ENCODE measurements around the gene NFKBIZ. TPM values are rescaled to one million over a fixed set of nuclear protein-coding genes. Genes with fewer than 3 reads are reported as not detected.

Gene NFKBIZ
- total and polyA plus RNA-seq, 11 donors: 5.6 to 44.8 (median 9.9) TPM

DNA sequence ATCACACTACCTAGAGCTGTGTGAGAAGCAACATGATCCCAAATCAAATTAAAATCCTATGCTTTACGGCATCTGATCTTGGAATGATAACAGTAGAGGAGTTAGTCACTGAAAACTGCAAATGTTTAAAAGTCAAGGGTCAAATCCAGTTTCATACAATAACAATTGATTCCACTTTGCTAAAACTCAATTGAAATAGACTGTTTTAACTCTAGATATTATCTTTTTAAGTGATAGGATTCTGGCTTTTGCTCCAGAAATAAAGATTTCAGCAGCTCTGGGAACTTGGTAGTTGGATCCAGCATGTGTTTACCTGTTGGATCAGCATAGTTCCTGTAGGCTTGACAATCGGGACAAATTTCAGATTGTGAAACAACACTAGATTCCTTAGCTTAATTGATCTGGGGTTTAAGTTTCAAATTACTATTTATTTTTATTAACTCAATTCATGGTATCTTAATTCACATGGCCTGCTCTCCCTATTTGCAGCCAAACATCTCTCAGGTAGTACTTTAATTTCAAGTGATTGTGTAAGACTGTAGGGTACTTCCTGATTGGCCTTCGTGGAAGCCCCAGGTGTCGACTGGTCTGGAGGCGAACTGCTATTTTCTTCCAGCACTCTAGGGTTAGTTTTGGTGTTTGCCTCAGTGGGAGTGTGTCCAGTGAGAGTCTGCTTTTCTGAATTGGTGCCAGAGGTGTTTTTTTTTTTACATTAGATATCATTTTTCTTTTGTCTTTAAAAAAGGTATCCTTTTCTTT is 16.6 kb downstream of the NFKBIZ start:
- H3K4me3 ChIP-seq: no peak overlapping the region
- peaks cover 0 to 23% (median 12%) of the 10 kb centered on the region in 9 donors for H3K36me3 ChIP-seq
- TF ChIP-seq, protein P1, sequence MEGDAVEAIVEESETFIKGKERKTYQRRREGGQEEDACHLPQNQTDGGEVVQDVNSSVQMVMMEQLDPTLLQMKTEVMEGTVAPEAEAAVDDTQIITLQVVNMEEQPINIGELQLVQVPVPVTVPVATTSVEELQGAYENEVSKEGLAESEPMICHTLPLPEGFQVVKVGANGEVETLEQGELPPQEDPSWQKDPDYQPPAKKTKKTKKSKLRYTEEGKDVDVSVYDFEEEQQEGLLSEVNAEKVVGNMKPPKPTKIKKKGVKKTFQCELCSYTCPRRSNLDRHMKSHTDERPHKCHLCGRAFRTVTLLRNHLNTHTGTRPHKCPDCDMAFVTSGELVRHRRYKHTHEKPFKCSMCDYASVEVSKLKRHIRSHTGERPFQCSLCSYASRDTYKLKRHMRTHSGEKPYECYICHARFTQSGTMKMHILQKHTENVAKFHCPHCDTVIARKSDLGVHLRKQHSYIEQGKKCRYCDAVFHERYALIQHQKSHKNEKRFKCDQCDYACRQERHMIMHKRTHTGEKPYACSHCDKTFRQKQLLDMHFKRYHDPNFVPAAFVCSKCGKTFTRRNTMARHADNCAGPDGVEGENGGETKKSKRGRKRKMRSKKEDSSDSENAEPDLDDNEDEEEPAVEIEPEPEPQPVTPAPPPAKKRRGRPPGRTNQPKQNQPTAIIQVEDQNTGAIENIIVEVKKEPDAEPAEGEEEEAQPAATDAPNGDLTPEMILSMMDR (IDR thresholded peaks at IDR 0.05): no peak
- no peak for TF ChIP-seq POLR2A (IDR thresholded peaks at IDR 0.05)
- 64 to 74% (median 68%) methylated on average over 5 of the region's 5 CpGs for WGBS, 4 donors
- ATAC-seq: no peak
- intact Hi-C loops (cut with DNase I): loop anchor here in 3 of 10 donors (10.0 kb wide), 3 partner anchors 51 to 239 kb away; no protein-coding TSS in a partner anchor
- no peaks in the 10 kb centered on the region for H3K27me3 ChIP-seq
- no peaks in the 10 kb centered on the region for H3K9me3 ChIP-seq
- H3K4me1 ChIP-seq: peaks cover 0 to 22% (median 6%) of the 10 kb centered on the region in 12 donors
- H3K27ac ChIP-seq: no peak overlapping the region
- no peak for DNase-seq

DNA sequence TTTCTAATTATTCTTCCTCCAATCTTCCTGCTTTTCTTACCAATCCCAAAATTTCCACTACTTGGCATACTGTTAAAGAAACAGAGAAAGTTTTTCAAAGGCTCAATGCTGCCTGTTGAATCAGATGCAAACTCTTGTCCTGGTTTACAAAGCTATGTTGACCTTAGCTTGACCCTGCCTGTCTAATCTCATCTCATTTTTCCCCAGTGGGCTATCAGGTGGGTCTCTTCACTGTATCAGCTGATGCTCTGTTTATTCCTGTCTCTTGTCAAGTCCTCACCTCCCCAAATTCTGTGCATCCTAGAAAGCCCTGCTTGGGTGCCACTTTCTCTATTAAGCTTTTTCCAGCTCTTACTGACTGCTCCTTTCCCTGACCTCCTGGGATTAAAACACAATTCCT is 18.2 kb downstream of the NFKBIZ start:
- Histone ChIP-seq H3K36me3 (peaks cover 0 to 7% (median 0%) of the 10 kb centered on the region in 9 donors), H3K27ac (no peak overlapping the region), H3K4me3 (no peak overlapping the region), H3K27me3 (no peaks in the 10 kb centered on the region), H3K9me3 (no peaks in the 10 kb centered on the region), H3K4me1 (peaks cover 0 to 22% (median 6%) of the 10 kb centered on the region in 12 donors)
- ATAC-seq (no peak), DNase-seq (no peak)
- TF ChIP-seq, protein P1 (IDR thresholded peaks at IDR 0.05): no peak
- TF ChIP-seq POLR2A (IDR thresholded peaks at IDR 0.05): no peak
- intact Hi-C loops (cut with DNase I): loop anchor here in 3 of 10 donors (10.0 kb wide), 3 partner anchors 53 to 237 kb away; no protein-coding TSS in a partner anchor

DNA sequence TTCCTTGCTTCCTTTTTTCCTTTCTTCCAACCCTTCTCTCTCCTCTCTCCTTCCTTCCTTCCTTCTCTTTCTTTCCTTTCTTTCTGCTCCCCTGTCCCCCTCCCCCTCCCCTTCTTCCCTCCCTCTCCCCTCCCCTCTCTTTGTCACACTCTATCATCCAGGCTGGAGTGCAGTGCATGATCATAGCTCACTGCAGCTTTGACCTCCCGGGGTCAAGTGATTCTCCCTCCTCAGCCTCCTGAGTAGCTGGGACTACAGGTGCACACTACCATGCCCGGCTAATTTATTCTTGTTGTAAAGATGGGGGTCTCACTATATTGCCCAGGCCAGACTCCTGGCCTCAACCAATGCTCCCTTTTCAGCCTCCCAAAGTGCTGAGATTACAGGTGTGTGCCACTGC is 18.7 kb downstream of the NFKBIZ start:
- no peak overlapping the region for H3K4me3 ChIP-seq
- DNase-seq: no peak
- no peaks in the 10 kb centered on the region for H3K9me3 ChIP-seq
- peaks cover 0 to 22% (median 6%) of the 10 kb centered on the region in 12 donors for H3K4me1 ChIP-seq
- peak overlapping the region in 1 of 12 donors; percentile 30 for H3K27ac ChIP-seq
- no peak for TF ChIP-seq POLR2A (IDR thresholded peaks at IDR 0.05)
- TF ChIP-seq, protein P1 (IDR thresholded peaks at IDR 0.05): no peak
- intact Hi-C loops (cut with DNase I): loop anchor here in 3 of 10 donors (1.0 to 10.0 kb wide), 4 partner anchors 19 to 237 kb away; partner anchors contain the start of gene NFKBIZ (in 1 of the 3)
- no peak for ATAC-seq
- no peaks in the 10 kb centered on the region for H3K27me3 ChIP-seq
- WGBS, 4 donors: 80 to 92% (median 84%) methylated on average over 2 of the region's 2 CpGs
- H3K36me3 ChIP-seq: peaks cover 0 to 3% (median 0%) of the 10 kb centered on the region in 9 donors
